Stimulated activated CD8-positive, alpha-beta memory T cell treated with anti-CD3 and anti-CD28 coated beads, Interleukin-4, amount 100 ng/mL, for 24 hours (primary cell): ENCODE results near the gene KIDINS220.
"Not testable (repeated sequence)": the region's sequence is repeated elsewhere in the genome, so short reads cannot be mapped to it uniquely, and the experiment has no call there.

ENCODE experiments used
- DNase-seq: peaks from one replicate; pipeline ENCODE4 v3.0.0-alpha.2; 2020; ENCODE audit warnings: low read depth

Gene KIDINS220

DNA sequence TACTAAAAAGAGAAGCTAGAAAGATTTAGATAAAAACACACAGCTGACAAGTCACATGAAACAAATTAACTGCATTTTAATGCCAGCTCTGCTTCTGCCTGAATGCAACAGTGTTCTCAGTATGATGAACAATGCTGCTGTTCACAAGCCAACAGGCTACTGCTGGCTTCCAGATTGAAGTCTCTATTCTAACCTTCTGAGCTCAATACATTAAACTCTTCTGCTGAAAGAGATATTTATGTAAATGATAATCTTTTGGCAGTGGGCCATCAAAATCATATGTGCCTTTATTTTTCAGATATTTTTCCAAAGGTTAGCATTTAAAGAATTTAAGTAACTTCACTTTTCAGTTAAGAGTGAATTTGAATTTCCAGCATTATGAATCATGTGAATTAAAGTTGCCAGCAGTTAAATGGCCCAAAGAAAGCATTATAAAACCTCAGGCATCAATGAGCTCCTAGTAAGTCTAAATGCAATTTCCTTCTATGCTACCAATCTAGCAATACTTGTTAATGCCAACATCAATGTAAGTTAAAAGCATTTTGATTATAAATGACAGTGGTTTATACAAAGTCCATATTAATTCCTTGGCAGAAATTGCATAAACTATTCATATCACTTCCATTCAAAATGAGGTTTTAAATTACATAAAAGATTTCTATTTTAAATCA is 83.2 kb downstream of the KIDINS220 start:
- no peak for DNase-seq

DNA sequence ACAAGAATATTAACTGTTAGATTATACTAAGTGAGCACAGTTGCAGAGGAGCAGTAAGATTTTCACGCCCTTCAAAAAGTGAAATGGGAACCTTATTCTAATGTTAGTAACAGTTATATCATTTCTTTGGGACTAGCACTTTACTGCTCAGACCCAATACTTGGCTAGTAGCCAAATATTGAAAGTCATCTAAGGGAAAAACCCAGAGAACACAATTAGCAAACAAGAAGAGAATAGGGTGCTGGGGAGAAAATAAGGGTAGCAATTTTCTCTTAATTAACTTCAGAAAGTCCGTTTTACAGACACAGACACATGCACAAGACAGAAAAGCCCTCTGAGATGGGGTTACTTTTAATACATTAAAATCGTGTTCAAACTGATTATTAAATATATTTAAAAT is 83.8 kb downstream of the KIDINS220 start:
- no peak for DNase-seq

DNA sequence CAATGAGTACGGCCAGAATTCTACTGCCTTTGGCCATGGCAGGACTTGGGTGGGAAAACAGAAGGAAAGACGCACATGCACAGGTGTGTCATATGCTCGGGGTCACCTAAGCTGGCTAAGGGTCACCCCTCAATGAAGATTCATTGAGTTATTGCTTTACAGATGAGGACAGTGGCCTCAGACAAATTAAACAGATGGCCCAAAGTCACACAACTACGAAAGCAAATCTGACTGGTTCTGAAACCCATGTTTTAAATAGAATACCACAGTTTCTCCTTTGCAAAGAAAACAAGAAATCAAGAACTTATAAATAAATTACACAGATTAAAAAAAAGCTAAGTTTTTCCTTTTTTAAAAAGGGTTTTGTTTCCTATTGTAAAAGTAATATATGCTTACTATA is 85.0 kb downstream of the KIDINS220 start:
- no peak for DNase-seq

GRCh38 chr2:8750221-8750620 is 87.2 kb downstream of the KIDINS220 start:
- no peak for DNase-seq

GRCh38 chr2:8743261-8743660 is 94.2 kb downstream of the KIDINS220 start:
- no peak for DNase-seq

DNA sequence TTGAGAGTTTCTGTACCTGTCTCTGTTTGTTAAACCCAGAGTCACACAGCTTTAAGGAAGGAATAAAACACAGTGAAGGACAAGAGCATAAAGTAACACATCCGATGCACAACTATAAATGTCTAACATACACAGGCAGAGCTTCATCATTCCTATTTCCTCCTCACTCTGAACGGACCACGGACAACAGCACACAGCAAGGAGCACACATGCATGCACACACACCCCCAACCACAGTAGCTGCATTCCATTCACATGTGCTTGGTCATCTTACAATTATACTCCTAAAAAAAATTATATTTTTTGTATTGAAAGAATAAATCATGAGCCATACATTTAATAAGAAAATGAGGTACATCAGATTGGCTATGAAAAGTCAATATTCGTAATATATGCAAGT is 97.3 kb downstream of the KIDINS220 start:
- no peak for DNase-seq

DNA sequence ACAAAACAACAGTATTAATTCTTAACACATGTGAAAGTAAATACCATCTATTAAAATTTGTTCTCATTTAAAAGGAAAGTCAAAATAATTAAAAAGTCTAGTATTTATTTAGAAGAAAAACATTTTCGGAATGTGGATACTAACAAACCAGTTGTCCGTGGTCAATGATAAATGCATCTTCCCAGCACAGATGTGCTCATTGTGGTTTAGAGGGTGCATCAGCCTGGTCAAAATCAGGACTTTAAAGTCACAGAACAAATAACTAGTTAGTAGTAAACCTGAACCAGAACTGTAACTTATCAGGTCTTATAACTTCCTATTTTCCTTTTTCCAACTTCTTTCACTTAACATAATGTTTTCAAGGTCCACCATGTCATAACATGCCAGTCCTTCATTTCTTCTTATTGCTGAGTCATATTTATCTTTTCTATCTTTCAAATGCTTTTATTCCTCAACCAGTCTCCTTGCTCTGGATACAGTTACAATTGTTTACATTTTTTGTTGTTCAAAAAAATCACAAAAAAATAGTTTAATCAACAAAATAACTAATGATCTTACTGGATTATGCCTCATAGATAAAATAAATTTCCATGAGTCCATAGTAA is 99.7 kb downstream of the KIDINS220 start:
- no peak for DNase-seq

GRCh38 chr2:8732601-8733000 is 104.8 kb downstream of the KIDINS220 start:
- DNase-seq: no peak

DNA sequence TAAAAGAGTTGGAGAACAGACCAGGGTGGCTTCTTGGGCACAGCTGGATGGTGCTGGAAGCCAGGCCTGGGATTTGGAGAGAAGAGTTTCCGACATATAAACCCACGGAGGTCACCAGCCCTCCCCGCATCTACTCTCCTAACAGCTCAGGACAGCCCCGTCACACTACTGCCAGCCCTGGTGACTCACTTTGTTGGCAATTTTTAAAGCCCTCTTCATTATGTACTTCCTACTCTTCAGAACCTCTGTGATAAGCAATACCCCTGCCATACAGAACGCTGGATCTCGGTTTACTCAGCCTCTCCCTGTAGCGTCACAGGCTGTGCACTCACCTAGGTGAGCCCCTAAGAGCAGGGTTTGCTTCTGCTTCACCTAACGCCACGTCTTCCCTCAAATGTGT is 107.5 kb downstream of the KIDINS220 start:
- DNase-seq: no peak

DNA sequence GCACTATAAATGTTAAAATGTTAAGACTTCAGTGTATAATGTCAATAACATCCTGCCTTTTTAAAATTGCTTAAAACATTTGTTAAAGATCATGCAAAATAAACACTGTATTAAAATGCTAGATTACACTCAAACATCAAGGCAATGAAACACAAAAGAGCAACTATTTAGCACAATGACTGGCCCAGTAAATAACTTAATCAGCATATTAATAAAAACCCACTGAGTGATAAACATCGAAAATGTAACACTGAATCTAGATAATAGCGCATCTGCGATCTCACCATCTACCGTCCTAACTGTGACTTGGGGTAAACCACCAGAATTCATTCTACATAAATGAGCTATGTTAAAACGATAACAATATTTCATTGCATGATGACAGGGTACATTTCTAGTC is 108.3 kb downstream of the KIDINS220 start:
- DNase-seq: not testable (repeated sequence)

DNA sequence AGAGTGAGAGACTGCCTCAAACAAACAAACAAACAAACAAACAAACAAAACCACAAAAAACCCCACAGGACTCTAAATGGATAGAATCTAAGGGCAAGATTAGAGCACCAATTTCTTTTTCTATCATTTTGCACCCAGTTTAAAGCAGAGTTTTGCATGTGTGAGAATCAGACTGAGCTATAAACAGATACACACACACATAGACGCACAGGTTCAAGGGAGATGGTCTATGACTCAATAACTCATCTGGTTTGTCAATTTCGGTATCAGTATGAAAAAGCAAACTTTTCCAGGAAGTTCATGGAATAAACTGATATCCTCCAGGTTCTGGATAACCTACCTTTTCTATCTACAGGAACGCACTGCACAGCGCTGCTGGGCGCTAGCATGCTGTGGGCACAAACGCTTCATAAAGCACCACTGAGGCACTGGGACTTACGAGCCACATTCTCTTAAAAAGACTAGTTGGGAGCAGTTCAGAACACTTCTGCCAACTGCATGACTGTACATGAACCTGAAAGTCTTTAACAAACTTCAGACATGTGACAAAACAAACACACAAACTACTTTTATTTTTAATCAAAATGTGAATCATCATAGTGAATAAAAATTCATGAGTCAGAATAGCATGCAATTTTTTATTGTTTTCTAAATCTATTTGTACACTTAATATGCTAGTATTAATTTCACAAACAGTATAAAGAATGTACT is 109.0 kb downstream of the KIDINS220 start:
- DNase-seq: no peak

DNA sequence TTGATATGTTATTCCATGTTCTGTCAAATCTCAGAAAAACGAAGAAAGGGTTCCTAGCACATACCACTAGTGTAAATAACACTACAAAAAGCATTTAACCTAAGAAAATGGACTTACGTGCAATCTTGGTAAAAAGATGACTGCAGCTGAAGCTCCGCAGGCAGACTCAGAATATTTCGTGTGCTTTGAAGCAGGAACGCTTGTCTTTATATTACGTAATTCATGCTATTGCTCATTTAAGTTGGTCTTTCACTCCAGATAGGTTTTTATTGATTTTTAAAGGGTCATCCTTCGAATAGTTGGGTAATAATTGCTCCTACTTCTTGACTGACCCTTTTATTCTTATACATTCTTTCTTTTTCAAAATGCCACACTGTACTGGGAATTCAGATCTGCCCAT is 111.6 kb downstream of the KIDINS220 start:
- DNase-seq: no peak

DNA sequence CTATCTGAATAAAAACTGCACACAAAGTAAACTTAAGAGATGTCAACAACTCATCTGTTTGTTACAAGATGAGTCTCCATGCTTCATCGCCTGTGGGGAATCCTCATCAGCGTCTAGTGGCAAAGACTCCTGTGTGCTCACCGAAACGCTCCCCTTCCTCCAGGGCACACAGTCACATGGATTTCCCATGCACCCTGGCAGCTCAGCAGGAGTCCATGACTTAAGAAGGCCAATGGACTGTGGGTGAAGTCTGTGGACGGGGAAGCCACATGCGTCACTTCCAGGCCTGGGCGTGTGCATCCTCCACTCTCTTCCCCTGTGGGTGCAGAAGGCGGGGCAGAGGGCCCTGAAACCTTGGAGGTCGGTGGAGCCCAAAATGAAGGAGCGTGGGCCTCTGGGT is 114.4 kb downstream of the KIDINS220 start:
- DNase-seq: no peak

DNA sequence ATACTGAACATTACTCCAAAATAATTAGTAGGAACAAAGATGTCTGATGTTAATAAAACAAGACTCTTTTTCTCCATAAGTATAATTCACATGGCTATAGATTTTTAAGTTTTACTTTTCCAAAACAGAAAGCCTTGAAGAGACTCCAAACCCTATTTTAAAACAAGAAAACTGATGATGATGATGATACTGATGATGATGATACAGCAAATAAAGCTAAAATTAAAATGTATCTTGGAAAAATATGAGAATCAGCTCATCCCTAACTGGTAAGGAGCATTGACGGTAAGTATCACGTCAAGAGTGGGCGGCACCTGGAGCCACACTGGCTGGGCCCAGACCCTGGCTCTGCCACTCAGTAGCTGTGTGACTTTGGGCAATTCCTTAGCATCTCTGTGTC is 116.0 kb downstream of the KIDINS220 start:
- DNase-seq: no peak

- no peak for DNase-seq
Observed at GRCh38 chr2:8720741-8721140, 116.7 kb downstream of the KIDINS220 start.

- DNase-seq: no peak
Observed at GRCh38 chr2:8719528-8719927, 117.9 kb downstream of the KIDINS220 start.

DNA sequence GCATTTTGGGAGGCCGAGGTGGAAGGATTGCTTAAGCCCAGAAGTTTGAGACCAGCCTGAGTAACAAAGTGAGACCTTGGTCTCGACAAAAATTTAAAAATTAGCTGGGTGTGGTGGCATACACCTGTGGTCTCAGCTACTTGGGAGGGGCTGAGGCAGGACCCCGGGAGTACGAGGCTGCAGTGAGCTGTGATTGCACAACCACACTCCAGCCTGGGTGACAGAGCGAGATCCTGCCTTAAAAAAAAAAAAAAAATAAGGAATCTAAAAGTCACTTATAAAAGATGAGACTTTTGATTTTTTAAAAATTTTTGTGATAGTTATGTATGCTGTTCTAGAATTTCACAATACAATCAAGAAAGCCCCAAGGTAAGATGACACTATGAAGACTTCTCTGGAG is 122.4 kb downstream of the KIDINS220 start:
- no peak for DNase-seq

GRCh38 chr2:8714283-8714682 is 123.1 kb downstream of the KIDINS220 start:
- DNase-seq: no peak

- DNase-seq: no peak
Observed at GRCh38 chr2:8710951-8711350, 126.5 kb downstream of the KIDINS220 start.

DNA sequence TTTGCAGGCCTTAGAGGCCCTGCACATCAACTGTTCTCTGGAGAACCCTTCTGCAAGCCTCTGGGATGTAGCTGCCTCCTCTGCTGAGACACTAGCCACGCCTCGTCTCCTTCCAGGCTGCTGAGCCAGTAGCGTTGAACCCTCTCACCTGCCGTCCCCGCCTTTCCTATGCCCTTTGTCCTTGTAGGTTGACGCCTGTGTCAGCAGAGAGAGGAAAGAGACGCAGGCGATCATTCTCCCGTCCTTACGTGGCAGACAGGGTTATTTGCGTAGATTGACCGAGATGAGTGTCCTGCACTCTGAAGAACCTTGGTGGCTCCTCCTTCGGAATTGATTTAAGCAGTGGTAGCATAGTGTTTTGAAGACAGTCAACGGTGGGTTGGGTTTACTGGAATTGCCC is 127.8 kb downstream of the KIDINS220 start:
- no peak for DNase-seq

DNA sequence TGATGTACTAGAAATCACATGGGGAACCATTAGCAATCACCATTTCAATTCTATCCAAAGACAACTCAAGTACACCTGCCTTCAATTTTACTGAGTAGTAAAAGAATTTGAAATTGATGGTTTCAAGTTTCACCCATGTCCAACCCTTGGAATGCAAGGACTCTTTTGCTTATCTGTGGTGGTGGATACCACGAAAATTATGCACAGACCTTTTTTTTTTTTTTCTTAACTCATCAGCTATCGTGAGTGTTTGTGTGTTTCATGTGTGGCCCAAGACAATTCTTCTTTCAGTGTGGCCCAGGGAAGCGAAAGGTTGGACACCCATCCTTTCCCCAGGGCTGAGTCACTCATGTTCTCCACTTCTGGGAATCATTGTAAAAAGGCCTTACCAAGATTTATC is 132.5 kb downstream of the KIDINS220 start:
- DNase-seq: no peak

- no peak for DNase-seq
Observed at GRCh38 chr2:8701681-8702379, 135.6 kb downstream of the KIDINS220 start.

- DNase-seq: no peak
Observed at GRCh38 chr2:8699839-8700238, 137.6 kb downstream of the KIDINS220 start.
